Muscle of leg (tissue), 11 donors: ENCODE data around the gene CTSZ. TPM values are rescaled to one million over a fixed set of nuclear protein-coding genes. Genes with fewer than 3 reads are reported as not detected.
A peak's percentile ranks its signal among the peaks of the same experiment; 100 is the strongest.
"Not testable (repeated sequence)": the region's sequence is repeated elsewhere in the genome, so short reads cannot be mapped to it uniquely, and the experiment has no call there.

Experiments
- DNase-seq: peaks from one replicate; pipeline ENCODE4 v3.0.0; 2013
- H3K27ac ChIP-seq: one replicate; pipeline ENCODE4 v1.5.1; 2013; ENCODE audit warnings: mild to moderate bottlenecking, low read length, control low read depth
- H3K27me3 ChIP-seq: one replicate; pipeline ENCODE4 v1.6.1; 2013; ENCODE audit warnings: low read length; ENCODE audit not compliant: control insufficient read depth, insufficient read depth
- H3K36me3 ChIP-seq: one replicate; pipeline ENCODE4 v1.6.1; 2013; ENCODE audit warnings: low read length; ENCODE audit not compliant: control insufficient read depth, insufficient read depth
- H3K4me1 ChIP-seq: one replicate; pipeline ENCODE4 v1.6.1; 2013; ENCODE audit warnings: low read length; ENCODE audit not compliant: control insufficient read depth, insufficient read depth
- H3K4me3 ChIP-seq: one replicate; pipeline ENCODE4 v1.5.1; 2013; ENCODE audit warnings: low read length, control low read depth
- H3K9me3 ChIP-seq: replicated peaks from 2 replicates; pipeline ENCODE4 v1.6.1; 2013; ENCODE audit warnings: low read depth, low read length; ENCODE audit not compliant: control insufficient read depth
- WGBS: methylation state at CpG from one replicate; pipeline ENCODE4 v1.1.5; 2013; ENCODE audit warnings: missing lambda C conversion rate; ENCODE audit not compliant: insufficient coverage; 5-methylcytosine and 5-hydroxymethylcytosine counted together
- polyA plus RNA-seq, 8 donors: library from polyadenylated mRNA; unstranded; fragments of 120-200 nt; gene quantifications; one replicate each; pipeline versions ENCODE4 v1.2.1 to v1.2.3, GENCODE V29; 2013; ENCODE audit warnings: inconsistent platforms in 1 of 8, low replicate concordance in 1 of 8; ENCODE audit not compliant: insufficient read length in 8 of 8, insufficient read depth in 1 of 8
- total RNA-seq: library from RNA; stranded (reverse); fragments of 120-200 nt; gene quantifications from one replicate; pipeline ENCODE4 v1.2.4, GENCODE V29; 2013

Gene CTSZ
- total and polyA plus RNA-seq, 9 donors: 48.1 to 99.4 (median 78.5) TPM

GRCh38 chr20:59015411-59015810 lies 8.4 kb upstream of the CTSZ start:
- Histone ChIP-seq H3K27me3 (no peaks in the 10 kb centered on the region), H3K9me3 (no peaks in the 10 kb centered on the region), H3K36me3 (no peaks in the 10 kb centered on the region), H3K4me1 (peaks cover 12% of the 10 kb centered on the region), H3K27ac (no peak overlapping the region), H3K4me3 (no peak overlapping the region)
- no peak for DNase-seq
- 77% methylated on average over 11 of the region's 16 CpGs for WGBS

GRCh38 chr20:59014680-59015389 lies 7.8 kb upstream of the CTSZ start:
- no peaks in the 10 kb centered on the region for H3K27me3 ChIP-seq
- peaks cover 15% of the 10 kb centered on the region for H3K4me1 ChIP-seq
- H3K4me3 ChIP-seq: no peak overlapping the region
- no peak overlapping the region for H3K27ac ChIP-seq
- no peaks in the 10 kb centered on the region for H3K9me3 ChIP-seq
- no peak for DNase-seq
- no peaks in the 10 kb centered on the region for H3K36me3 ChIP-seq
- 82% methylated on average over 12 of the region's 17 CpGs for WGBS

DNA sequence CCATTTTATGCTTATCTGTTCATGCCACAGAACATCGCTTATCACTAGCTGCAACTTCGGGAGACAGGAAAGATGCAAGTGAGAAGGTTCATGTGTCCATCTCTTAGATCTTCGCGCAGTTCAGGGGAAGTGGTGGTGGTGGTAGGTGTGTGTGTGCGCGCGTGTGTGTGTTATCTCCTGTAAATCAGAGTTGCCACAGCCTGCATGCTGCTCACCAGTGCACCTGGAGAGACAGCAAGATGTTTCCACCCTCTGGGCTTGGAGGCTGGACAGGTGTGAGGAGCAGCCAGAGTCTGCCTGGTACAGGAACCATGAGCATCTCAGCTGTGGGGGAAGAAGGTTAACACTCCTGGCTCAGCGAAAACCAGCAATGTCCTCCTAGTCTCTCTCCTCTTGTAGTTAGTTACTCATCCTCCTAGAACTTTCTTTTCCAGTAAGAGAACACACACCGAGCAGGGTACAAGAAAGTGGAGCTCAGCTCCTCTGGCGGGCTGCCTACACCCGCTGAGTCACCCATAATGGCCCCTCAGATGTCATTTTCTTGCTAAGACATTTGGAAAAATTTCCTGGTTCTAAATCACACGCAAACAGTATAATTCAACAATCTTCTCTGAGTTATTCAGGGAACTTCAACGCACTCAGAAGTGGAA lies 7.0 kb upstream of the CTSZ start:
- Histone ChIP-seq H3K27ac (no peak overlapping the region), H3K4me1 (peaks cover 15% of the 10 kb centered on the region)

DNA sequence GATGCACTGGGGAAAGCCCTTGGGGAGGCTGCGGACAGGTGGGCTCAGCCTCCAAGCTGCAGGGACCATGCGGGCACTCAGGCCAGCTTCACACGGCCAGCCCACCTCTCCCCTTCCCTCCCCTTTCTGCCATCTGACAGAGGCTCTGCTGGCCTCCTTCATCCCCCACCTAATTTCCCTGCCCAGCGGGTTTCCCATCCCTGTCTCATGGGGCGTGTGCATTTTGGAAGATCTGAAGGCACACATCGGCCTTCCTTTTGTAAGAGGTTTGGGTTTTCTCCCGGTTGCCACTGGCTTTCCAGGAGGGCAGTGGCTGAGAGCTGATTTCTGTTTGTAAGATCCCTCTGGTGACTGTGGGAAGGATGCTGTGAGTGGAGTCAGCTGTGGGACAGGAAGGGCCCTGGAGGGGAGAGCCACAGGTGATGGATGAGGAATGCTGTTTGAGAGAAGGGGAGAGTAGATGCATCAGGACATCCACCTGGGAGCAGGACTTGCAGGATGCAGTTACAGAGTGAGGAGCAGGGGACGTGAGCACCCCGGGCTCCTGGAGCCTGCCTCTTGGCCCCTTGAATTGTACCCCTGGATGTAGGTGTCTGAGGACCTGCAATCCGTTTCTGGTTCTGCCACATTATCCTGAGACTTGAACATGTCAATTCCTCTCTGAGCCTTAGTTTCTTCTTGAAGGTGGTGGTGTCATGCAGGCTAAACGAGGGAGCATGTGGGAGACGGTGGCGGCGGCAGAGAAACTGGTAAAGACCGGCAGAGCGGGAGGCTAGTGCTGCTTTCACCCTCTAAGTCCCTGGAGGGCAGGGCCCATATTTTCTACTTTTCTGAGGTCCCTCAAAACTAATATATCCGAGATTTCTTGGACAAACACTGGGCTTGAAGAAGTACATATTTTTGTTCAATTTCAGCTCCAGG lies 6.2 kb upstream of the CTSZ start:
- no peak for DNase-seq
- 71% methylated on average over 13 of the region's 17 CpGs for WGBS
- peaks cover 15% of the 10 kb centered on the region for H3K4me1 ChIP-seq

More for the DNA sequence above, 7.0 kb upstream of the CTSZ start:
- no peak for DNase-seq
- Histone ChIP-seq H3K4me3 (no peak overlapping the region), H3K36me3 (no peaks in the 10 kb centered on the region), H3K9me3 (no peaks in the 10 kb centered on the region), H3K27me3 (no peaks in the 10 kb centered on the region)
- WGBS: 68% methylated on average over 7 of the region's 13 CpGs

DNA sequence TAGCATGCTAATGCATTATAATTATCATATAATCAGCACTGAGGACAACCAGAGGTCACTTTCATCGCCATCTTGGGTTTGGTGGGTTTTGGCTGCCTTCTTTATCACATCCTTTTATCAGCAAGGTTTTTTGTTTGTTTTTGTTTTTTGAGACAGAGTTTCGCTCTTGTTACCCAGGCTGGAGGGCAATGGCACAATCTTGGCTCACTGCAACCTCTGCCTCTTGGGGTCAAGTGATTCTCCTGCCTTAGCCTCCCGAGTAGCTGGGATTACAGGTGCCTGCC lies 4.8 kb upstream of the CTSZ start:
- Histone ChIP-seq H3K27ac (peak overlapping the region; percentile 62), H3K4me1 (peaks cover 22% of the 10 kb centered on the region)
- H3K9me3 ChIP-seq, H3K4me3 ChIP-seq, H3K36me3 ChIP-seq, H3K27me3 ChIP-seq, DNase-seq: not testable (repeated sequence)
- 93% methylated on average over 2 of the region's 3 CpGs for WGBS

More for the DNA sequence above, 6.2 kb upstream of the CTSZ start:
- Histone ChIP-seq H3K27me3 (no peaks in the 10 kb centered on the region), H3K4me3 (no peak overlapping the region), H3K27ac (no peak overlapping the region), H3K9me3 (no peaks in the 10 kb centered on the region), H3K36me3 (no peaks in the 10 kb centered on the region)

DNA sequence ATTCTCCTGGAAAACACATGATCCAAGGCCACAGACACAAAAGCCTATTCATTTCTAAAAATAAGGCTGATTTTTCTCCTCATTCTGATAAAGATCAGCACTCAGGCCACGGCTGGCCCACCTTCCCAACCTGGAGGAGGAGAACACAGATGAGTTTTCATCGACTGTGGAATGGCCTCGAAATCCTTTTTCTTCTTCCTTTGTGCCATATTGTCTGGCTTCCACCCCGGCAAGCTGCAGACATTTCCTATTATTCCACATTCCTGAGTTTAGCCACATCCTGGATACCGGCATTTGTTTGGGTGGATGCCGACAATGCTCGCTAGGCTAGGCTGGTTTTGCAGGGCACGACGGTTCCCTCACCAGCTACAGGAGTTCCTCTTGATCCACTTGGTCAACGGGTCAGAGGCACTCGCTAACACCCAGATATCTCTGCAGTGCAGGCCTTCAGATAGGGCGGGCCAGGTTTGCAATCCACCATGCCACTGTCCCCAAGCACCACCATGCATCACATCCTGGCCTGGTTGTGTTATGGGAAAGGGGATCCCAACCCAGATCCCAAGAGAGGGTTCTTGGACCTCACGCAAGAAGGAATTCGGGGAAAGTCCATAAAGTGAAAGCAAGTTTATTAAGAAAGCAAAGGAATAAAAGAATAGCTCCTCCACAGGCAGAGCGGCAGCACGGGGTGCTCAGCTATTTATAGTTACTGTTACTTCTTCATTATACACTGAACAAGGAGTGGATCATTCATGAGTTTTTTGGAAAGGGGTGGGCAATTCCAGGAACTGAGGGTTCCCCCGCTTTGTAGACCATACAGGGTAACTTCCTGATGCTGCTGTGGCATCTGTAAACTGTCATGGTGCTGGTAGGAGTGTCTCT lies 4.2 kb upstream of the CTSZ start:
- H3K4me1 ChIP-seq: peaks cover 27% of the 10 kb centered on the region
- H3K27me3 ChIP-seq: no peaks in the 10 kb centered on the region
- no peaks in the 10 kb centered on the region for H3K9me3 ChIP-seq
- peak; percentile 53 for DNase-seq
- H3K27ac ChIP-seq: peak overlapping the region; percentile 62
- no peak overlapping the region for H3K4me3 ChIP-seq
- 35% methylated on average over 9 of the region's 17 CpGs for WGBS
- H3K36me3 ChIP-seq: no peaks in the 10 kb centered on the region

DNA sequence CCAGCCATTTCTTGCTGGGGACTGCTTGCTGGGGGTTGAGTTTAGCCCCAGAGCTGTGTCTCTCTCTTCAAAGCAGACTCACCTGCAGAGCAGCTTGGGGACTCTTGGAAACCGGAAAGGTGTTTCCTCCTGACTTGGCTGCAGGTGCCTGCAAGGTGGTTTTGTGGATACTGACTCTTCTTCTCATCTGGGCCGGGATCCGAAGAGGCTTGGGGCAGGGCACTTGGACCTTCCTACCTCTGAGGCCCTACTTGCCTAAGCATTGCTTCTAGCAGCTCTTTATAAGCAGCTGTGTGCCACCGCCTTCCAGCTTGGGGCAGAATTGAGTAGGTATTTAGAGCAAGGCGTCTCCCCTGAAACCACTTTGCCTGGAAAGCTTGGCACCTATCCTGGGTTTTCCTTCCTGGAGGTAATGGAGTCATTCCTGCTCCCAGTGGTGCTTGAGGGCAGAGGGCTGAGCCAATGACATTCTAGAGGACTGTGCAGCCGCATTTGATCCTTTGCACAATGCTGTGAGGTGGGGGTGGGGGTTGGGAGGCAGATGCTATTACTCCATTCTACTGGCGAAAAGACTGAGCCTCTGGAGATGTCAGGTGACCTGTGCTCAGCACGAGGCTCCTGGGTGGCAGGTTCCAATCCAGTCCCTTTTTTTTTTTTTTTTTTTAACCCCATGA lies 3.4 kb upstream of the CTSZ start:
- WGBS: 58% methylated on average over 3 of the region's 8 CpGs
- Histone ChIP-seq H3K27ac (peak overlapping the region; percentile 62), H3K4me1 (peaks cover 34% of the 10 kb centered on the region), H3K9me3 (no peaks in the 10 kb centered on the region), H3K36me3 (no peaks in the 10 kb centered on the region), H3K27me3 (no peaks in the 10 kb centered on the region), H3K4me3 (no peak overlapping the region)
- DNase-seq: no peak

DNA sequence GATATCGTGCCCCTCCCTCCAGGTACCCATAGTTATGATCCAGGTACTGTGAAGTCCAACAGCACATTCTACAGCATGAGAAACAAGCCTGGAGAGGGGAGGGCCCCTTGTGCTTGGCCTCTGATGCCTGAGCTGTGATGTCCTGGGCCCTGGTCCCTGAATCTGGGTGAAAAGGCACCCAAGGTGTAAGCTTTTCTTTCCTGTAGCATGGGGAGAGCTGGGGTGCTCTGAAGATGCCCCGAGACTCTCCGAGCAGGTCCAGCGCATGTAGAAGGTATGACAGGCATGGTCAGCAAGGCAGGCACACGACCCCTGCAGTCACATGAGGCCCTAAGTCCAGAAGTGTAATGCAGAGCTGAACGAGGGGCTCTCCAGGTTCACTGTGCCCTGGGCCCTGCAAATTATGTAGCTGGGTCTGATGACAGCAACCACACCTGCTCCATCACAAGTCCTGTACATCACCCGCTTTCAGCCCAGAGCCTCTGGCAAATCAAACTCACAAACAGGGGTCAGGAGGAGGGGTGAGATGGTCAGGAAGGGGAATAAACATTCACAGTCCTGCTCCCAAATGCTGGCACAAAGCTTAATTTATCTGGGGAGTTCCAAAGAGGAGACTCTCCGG lies 1.8 kb upstream of the CTSZ start:
- no peaks in the 10 kb centered on the region for H3K9me3 ChIP-seq
- no peaks in the 10 kb centered on the region for H3K27me3 ChIP-seq
- H3K4me3 ChIP-seq: no peak overlapping the region
- H3K4me1 ChIP-seq: peaks cover 47% of the 10 kb centered on the region
- 70% methylated on average over 5 of the region's 8 CpGs for WGBS
- H3K36me3 ChIP-seq: no peaks in the 10 kb centered on the region
- no peak for DNase-seq
- H3K27ac ChIP-seq: no peak overlapping the region
